GM12878 (cell line): ENCODE results near the gene LRRC56. TPM values are rescaled to one million over a fixed set of nuclear protein-coding genes. Genes with fewer than 3 reads are reported as not detected.

ENCODE experiments used
- CREB1 ChIP-seq: IDR thresholded peaks from 2 replicates; pipeline ENCODE4 v1.6.1; 2012; ENCODE audit warnings: low read depth, mild to moderate bottlenecking, inconsistent platforms
- ESRRA ChIP-seq: IDR thresholded peaks from 2 replicates; pipeline ENCODE4 v1.6.1; 2012; ENCODE audit warnings: mild to moderate bottlenecking, low read length, improper control_type of control experiment
- GABPA ChIP-seq: IDR thresholded peaks from 2 replicates; pipeline ENCODE4 v1.6.1; 2014; ENCODE audit warnings: antibody characterized with exemption, low read depth, mild to moderate bottlenecking, inconsistent platforms
- GATAD2B ChIP-seq: fragments of 450-650 bp; conservative IDR thresholded peaks from 2 replicates; pipeline ENCODE4 v1.6.1; 2017; ENCODE audit warnings: low read depth, mild to moderate bottlenecking, moderate library complexity
- HDAC2 ChIP-seq: fragments of 200-600 bp; sonication (generic); IDR thresholded peaks from 2 replicates; pipeline ENCODE4 v1.6.1; 2017
- JUND ChIP-seq: IDR thresholded peaks from 2 replicates; pipeline ENCODE4 v1.6.1; 2012; ENCODE audit warnings: low read depth, mild to moderate bottlenecking, low read length, improper control_type of control experiment, moderate library complexity
- MXI1 ChIP-seq: fragments of 150-350 bp; IDR thresholded peaks from 2 replicates; pipeline ENCODE4 v1.6.1; 2011; ENCODE audit warnings: low read depth, mild to moderate bottlenecking, inconsistent platforms, low read length, improper control_type of control experiment
- NR2F1 ChIP-seq: fragments of 450-650 bp; conservative IDR thresholded peaks from 2 replicates; pipeline ENCODE4 v1.6.1; 2017; ENCODE audit warnings: mild to moderate bottlenecking
- RFX5 ChIP-seq: IDR thresholded peaks from 2 replicates; pipeline ENCODE4 v1.6.1; 2011; ENCODE audit warnings: low read depth, low read length, improper control_type of control experiment
- SPI1 ChIP-seq: IDR thresholded peaks from 2 replicates; pipeline ENCODE4 v1.6.1; 2011; ENCODE audit warnings: low read depth, mild to moderate bottlenecking, low read length, moderate library complexity, borderline replicate concordance; ENCODE audit not compliant: insufficient read depth
- SRF ChIP-seq, 2 experiments: IDR thresholded peaks; 2 replicates each; pipeline ENCODE4 v1.6.1; 2011; ENCODE audit warnings: low read depth in 2 of 2, low read length in 2 of 2, mild to moderate bottlenecking in 1 of 2, moderate library complexity in 1 of 2
- YY1 ChIP-seq: IDR thresholded peaks from 2 replicates; pipeline ENCODE4 v1.6.1; 2011; ENCODE audit warnings: low read depth, mild to moderate bottlenecking, low read length
- ZNF24 ChIP-seq: fragments of 450-650 bp; IDR thresholded peaks from 2 replicates; pipeline ENCODE4 v1.6.1; 2017; ENCODE audit warnings: antibody characterized with exemption, mild to moderate bottlenecking
- polyA plus RNA-seq, 11 experiments: library from polyadenylated mRNA; depleted of rRNA in 4 of 11; unstranded in 6 of 11; stranded (reverse) in 5 of 11; fragments of >200 nt; fragmentation: Nextera tagmentation in 4 of 11; fragmentation: Illumina TruSeq in 1 of 11; extraction: Ambion mirVana in 4 of 11; extraction: Trizol in 1 of 11; gene quantifications; 1 replicate in 1 of 11; 2 replicates in 10 of 11; pipeline versions ENCODE4 v1.2.1 to v1.2.3, GENCODE V29; 2011 to 2016; ENCODE audit warnings: inconsistent platforms in 2 of 11, missing spikeins in 2 of 11, low read depth in 1 of 11
- total RNA-seq, 4 experiments: library from RNA; depleted of rRNA in 3 of 4; stranded (reverse); fragments of >200 nt in 3 of 4; fragmentation: Illumina TruSeq in 1 of 4; extraction: Trizol in 1 of 4; gene quantifications; 2 replicates each; pipeline versions ENCODE4 v1.2.1 to v1.2.3, GENCODE V29; 2013 to 2021
- TF ChIP-seq, protein P1 (sequence below): IDR thresholded peaks from 2 replicates; pipeline ENCODE4 v1.6.1; 2011; ENCODE audit warnings: mild to moderate bottlenecking, low read depth, low read length, moderate library complexity; ENCODE audit not compliant: insufficient replicate concordance
- TF ChIP-seq, protein P2 (sequence below): fragments of 450-650 bp; IDR thresholded peaks from 2 replicates; pipeline ENCODE4 v1.6.1; 2016; ENCODE audit warnings: mild to moderate bottlenecking
- TF ChIP-seq, protein P3 (sequence below): IDR thresholded peaks from 2 replicates; pipeline ENCODE4 v1.6.1; 2012; ENCODE audit warnings: improper control_type of control experiment, low read depth, low read length; ENCODE audit not compliant: insufficient replicate concordance
- TF ChIP-seq, protein P4 (sequence below): IDR thresholded peaks from 2 replicates; pipeline ENCODE4 v1.6.1; 2012; ENCODE audit warnings: low read depth, low read length, improper control_type of control experiment

Gene LRRC56
- total and polyA plus RNA-seq, 10 of the 15 experiments (the other 5 are each of a cell fraction or from before 2014, with no cell fraction given) = 0.02 to 1.9 (median 0.75) TPM; not detected in 1

DNA sequence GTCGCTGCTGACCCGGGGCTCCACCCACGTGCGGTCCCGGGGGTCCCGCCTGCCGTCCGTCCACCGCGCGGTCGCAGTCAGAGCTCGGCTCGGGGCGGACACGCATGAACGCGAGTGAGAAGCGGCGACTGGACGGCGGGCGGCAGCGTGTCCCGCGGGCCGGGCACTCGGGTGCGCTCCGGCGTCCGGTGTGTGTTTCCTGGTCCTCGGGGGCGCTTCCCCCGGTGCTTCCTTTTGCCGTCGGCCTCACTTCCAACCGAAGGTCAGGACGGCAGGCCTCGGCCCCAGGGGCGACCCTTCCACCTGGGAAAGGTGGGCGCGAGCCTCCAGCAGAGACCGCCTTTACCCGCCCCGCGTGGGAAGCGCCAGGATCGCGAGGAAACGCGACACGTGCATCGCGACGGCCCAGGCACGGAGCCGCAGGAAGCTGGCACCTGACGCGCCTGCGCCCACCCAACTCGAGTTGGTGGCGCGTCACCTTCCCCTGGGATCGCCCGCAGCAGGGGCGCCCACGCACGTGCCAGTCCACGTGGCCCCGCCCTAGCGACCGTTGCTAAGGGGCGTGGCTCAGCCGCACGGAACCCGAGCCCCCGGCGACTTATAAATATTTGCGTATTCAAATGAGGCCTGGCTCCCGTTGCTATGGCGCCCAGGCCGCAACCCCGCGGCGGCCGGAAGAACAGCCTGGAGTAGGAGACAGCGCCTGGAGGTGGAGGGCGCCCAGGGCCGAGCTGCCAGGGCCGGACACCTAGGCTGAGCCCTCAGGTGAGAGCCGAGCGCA, at the start of gene LRRC56 (continued):
- TF ChIP-seq MXI1 (peak; percentile 98), RFX5 (no peak), NR2F1 (no peak; the same call in 1 of the 2 replicates), ESRRA (no peak), SRF (IDR thresholded peaks at IDR 0.05; ENCODE audit: low read depth in 2 of 2, low read length in 2 of 2) (no peak), SPI1 (no peak), CREB1 (peak; percentile 44; the same call in 1 of the 2 replicates), JUND (no peak), GATAD2B (peak; percentile 100), GABPA (no peak), HDAC2 (no peak), ZNF24 (no peak), YY1 (0 out of 2 replicates have a peak, but pooled peaks have one; percentile 43)
- TF ChIP-seq, protein P1, sequence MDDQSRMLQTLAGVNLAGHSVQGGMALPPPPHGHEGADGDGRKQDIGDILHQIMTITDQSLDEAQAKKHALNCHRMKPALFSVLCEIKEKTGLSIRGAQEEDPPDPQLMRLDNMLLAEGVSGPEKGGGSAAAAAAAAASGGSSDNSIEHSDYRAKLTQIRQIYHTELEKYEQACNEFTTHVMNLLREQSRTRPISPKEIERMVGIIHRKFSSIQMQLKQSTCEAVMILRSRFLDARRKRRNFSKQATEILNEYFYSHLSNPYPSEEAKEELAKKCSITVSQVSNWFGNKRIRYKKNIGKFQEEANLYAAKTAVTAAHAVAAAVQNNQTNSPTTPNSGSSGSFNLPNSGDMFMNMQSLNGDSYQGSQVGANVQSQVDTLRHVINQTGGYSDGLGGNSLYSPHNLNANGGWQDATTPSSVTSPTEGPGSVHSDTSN = peak; percentile 71
- TF ChIP-seq, protein P2, sequence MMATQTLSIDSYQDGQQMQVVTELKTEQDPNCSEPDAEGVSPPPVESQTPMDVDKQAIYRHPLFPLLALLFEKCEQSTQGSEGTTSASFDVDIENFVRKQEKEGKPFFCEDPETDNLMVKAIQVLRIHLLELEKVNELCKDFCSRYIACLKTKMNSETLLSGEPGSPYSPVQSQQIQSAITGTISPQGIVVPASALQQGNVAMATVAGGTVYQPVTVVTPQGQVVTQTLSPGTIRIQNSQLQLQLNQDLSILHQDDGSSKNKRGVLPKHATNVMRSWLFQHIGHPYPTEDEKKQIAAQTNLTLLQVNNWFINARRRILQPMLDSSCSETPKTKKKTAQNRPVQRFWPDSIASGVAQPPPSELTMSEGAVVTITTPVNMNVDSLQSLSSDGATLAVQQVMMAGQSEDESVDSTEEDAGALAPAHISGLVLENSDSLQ = peak; percentile 90
- TF ChIP-seq, protein P3, sequence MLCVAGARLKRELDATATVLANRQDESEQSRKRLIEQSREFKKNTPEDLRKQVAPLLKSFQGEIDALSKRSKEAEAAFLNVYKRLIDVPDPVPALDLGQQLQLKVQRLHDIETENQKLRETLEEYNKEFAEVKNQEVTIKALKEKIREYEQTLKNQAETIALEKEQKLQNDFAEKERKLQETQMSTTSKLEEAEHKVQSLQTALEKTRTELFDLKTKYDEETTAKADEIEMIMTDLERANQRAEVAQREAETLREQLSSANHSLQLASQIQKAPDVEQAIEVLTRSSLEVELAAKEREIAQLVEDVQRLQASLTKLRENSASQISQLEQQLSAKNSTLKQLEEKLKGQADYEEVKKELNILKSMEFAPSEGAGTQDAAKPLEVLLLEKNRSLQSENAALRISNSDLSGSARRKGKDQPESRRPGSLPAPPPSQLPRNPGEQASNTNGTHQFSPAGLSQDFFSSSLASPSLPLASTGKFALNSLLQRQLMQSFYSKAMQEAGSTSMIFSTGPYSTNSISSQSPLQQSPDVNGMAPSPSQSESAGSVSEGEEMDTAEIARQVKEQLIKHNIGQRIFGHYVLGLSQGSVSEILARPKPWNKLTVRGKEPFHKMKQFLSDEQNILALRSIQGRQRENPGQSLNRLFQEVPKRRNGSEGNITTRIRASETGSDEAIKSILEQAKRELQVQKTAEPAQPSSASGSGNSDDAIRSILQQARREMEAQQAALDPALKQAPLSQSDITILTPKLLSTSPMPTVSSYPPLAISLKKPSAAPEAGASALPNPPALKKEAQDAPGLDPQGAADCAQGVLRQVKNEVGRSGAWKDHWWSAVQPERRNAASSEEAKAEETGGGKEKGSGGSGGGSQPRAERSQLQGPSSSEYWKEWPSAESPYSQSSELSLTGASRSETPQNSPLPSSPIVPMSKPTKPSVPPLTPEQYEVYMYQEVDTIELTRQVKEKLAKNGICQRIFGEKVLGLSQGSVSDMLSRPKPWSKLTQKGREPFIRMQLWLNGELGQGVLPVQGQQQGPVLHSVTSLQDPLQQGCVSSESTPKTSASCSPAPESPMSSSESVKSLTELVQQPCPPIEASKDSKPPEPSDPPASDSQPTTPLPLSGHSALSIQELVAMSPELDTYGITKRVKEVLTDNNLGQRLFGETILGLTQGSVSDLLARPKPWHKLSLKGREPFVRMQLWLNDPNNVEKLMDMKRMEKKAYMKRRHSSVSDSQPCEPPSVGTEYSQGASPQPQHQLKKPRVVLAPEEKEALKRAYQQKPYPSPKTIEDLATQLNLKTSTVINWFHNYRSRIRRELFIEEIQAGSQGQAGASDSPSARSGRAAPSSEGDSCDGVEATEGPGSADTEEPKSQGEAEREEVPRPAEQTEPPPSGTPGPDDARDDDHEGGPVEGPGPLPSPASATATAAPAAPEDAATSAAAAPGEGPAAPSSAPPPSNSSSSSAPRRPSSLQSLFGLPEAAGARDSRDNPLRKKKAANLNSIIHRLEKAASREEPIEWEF = no peak
- TF ChIP-seq, protein P4, sequence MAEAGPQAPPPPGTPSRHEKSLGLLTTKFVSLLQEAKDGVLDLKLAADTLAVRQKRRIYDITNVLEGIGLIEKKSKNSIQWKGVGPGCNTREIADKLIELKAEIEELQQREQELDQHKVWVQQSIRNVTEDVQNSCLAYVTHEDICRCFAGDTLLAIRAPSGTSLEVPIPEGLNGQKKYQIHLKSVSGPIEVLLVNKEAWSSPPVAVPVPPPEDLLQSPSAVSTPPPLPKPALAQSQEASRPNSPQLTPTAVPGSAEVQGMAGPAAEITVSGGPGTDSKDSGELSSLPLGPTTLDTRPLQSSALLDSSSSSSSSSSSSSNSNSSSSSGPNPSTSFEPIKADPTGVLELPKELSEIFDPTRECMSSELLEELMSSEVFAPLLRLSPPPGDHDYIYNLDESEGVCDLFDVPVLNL = no peak
